Measurements from ENCODE around the gene ABHD13.

DNA sequence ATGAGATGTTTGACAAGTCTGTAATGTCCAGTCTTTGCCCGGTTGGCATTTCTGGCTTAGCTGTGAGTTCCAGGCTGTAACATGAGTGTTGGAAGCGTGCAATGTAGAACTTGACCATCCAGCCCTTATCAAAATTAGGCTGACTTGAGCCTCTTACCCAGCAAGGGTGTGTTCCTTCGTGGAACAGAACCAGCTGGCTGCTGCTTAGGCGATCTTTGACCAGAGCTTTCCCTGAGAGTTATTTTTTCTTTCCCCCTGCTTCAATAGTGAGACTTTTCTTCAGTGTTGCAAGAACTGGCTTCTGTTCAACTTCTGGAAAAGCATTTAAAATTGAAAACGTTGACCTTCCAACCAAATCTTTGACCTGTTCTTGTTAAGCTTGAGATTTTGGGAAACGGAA lies 57.9 kb downstream of the ABHD13 start:
- TF ChIP-seq, protein P1, sequence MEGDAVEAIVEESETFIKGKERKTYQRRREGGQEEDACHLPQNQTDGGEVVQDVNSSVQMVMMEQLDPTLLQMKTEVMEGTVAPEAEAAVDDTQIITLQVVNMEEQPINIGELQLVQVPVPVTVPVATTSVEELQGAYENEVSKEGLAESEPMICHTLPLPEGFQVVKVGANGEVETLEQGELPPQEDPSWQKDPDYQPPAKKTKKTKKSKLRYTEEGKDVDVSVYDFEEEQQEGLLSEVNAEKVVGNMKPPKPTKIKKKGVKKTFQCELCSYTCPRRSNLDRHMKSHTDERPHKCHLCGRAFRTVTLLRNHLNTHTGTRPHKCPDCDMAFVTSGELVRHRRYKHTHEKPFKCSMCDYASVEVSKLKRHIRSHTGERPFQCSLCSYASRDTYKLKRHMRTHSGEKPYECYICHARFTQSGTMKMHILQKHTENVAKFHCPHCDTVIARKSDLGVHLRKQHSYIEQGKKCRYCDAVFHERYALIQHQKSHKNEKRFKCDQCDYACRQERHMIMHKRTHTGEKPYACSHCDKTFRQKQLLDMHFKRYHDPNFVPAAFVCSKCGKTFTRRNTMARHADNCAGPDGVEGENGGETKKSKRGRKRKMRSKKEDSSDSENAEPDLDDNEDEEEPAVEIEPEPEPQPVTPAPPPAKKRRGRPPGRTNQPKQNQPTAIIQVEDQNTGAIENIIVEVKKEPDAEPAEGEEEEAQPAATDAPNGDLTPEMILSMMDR (IDR thresholded peaks at IDR 0.05; ENCODE audit: low read length): no peak
- TF ChIP-seq EZH2 (IDR thresholded peaks at IDR 0.05; ENCODE audit: borderline replicate concordance, low read length): no peak
